ENCODE results near the gene AIF1.

Gene AIF1

GRCh38 chr6:31621991-31622390 is 7.0 kb downstream of the AIF1 start:
- no peak for DNase-seq

- no peak for DNase-seq
Measured at GRCh38 chr6:31622684-31623091, 7.7 kb downstream of the AIF1 start.

- DNase-seq, result no peak
Measured at GRCh38 chr6:31624070-31624469, 9.0 kb downstream of the AIF1 start.

GRCh38 chr6:31626952-31627351 is 11.9 kb downstream of the AIF1 start:
- no peak for DNase-seq

GRCh38 chr6:31627690-31628287 is 12.8 kb downstream of the AIF1 start:
- DNase-seq, result no peak

- DNase-seq, result no peak
Measured at GRCh38 chr6:31629014-31629413, 14.0 kb downstream of the AIF1 start.

GRCh38 chr6:31630177-31630934 is 15.3 kb downstream of the AIF1 start:
- DNase-seq, result no peak

- no peak for DNase-seq
Measured at GRCh38 chr6:31631209-31631608, 16.2 kb downstream of the AIF1 start.

- DNase-seq, result no peak
Measured at GRCh38 chr6:31631681-31632278, 16.7 kb downstream of the AIF1 start.

- no peak for DNase-seq
Measured at GRCh38 chr6:31632279-31632946, 17.4 kb downstream of the AIF1 start.

- no peak for DNase-seq
Measured at GRCh38 chr6:31633447-31633846, 18.4 kb downstream of the AIF1 start.

GRCh38 chr6:31634131-31634530 is 19.1 kb downstream of the AIF1 start:
- no peak for DNase-seq

- no peak for DNase-seq
Measured at GRCh38 chr6:31634969-31635575, 20.0 kb downstream of the AIF1 start.

- peak; percentile 35 for DNase-seq
Measured at GRCh38 chr6:31636698-31637596, 21.9 kb downstream of the AIF1 start.

GRCh38 chr6:31639043-31639442 is 24.0 kb downstream of the AIF1 start:
- DNase-seq, result no peak

GRCh38 chr6:31639449-31639861 is 24.4 kb downstream of the AIF1 start:
- no peak for DNase-seq

GRCh38 chr6:31640612-31641011 is 25.6 kb downstream of the AIF1 start:
- no peak for DNase-seq

- DNase-seq, result no peak
Measured at GRCh38 chr6:31641370-31641769, 26.3 kb downstream of the AIF1 start.

- DNase-seq, result no peak
Measured at GRCh38 chr6:31642798-31643570, 27.9 kb downstream of the AIF1 start.

GRCh38 chr6:31643818-31644454 is 28.9 kb downstream of the AIF1 start:
- peak; percentile 26 for DNase-seq

GRCh38 chr6:31645325-31645724 is 30.3 kb downstream of the AIF1 start:
- no peak for DNase-seq
